ENCODE results near the gene SIX2.

Gene SIX2

DNA sequence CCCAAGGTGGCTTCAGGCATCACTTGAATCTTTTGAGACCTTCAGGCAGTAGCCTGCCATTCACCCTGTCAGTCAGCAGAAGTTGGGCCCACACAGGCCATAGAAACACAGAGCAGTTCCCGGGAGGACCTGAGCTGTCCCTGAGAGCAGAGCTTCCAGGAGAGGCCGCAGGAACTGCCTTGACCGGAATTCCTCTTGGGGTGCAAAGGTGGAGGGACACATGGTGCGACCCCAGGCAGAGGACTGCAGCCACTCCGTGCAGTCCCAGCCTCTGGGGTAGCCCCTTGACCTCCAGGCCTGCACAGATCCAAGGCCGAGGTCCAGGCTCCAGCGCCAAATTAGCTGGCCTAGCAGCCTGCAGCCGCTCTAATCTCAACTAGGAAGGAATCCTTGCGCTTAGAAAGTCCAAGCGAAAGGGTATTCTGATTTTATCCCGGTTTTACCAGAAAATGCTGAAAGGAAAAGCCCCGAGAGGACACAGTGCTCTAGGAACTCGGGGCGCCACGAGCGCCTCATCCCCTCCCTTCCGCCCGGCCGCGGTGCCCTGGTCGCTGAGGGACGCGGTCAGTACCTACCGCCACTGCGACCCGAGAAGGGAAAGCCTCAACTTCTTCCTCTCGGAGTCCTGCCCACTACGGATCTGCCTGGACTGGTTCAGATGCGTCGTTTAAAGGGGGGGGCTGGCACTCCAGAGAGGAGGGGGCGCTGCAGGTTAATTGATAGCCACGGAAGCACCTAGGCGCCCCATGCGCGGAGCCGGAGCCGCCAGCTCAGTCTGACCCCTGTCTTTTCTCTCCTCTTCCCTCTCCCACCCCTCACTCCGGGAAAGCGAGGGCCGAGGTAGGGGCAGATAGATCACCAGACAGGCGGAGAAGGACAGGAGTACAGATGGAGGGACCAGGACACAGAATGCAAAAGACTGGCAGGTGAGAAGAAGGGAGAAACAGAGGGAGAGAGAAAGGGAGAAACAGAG lies 5.4 kb downstream of the SIX2 start:
- no peak overlapping the region for H3K27ac ChIP-seq (ENCODE audit: low read depth in 2 of 2, low read length in 2 of 2)
- peak overlapping the region in 1 of 2 donors; percentile 17 for H3K4me3 ChIP-seq (ENCODE audit: low read length in 2 of 2)
- peaks cover 87 to 90% of the 10 kb centered on the region in 2 donors for H3K27me3 ChIP-seq (ENCODE audit: control insufficient read depth in 2 of 2, insufficient read depth in 2 of 2, low read length in 2 of 2)
- H3K4me1 ChIP-seq (ENCODE audit: control insufficient read depth in 2 of 2, insufficient read depth in 2 of 2, low read length in 2 of 2): peaks cover 12% of the 10 kb centered on the region in 2 donors
- no peak overlapping the region for H3K9ac ChIP-seq (ENCODE audit: low read depth in 1 of 2, low read length in 2 of 2)
- no peaks in the 10 kb centered on the region for H3K36me3 ChIP-seq (ENCODE audit: control insufficient read depth in 2 of 2, insufficient read depth in 2 of 2, low read length in 2 of 2)
- no peaks in the 10 kb centered on the region for H3K9me3 ChIP-seq (ENCODE audit: control insufficient read depth in 2 of 2, low read length in 2 of 2)

DNA sequence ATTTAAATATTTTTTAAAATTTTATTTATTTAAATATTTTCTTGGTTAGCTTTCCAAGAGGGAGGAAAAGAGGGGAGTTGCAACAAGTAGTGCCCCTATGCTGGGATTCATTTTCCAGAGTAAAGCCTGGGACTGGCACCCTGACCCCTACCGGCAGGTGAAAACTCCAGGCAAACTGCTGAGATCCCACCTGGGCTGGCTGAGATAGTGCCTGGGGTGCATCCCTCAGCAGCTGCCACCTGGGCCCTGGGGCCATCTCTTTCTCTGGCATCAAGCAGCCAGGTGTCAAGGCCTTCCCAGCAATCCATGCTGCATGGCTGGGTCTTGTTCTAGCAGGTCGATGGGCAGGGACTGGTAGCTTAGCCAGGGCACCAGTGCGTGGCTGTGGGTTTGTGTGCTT lies 6.6 kb downstream of the SIX2 start:
- no peaks in the 10 kb centered on the region for H3K36me3 ChIP-seq (ENCODE audit: control insufficient read depth in 2 of 2, insufficient read depth in 2 of 2, low read length in 2 of 2)
- H3K27me3 ChIP-seq (ENCODE audit: control insufficient read depth in 2 of 2, insufficient read depth in 2 of 2, low read length in 2 of 2): peaks cover 82 to 90% of the 10 kb centered on the region in 2 donors
- no peaks in the 10 kb centered on the region for H3K9me3 ChIP-seq (ENCODE audit: control insufficient read depth in 2 of 2, low read length in 2 of 2)

DNA sequence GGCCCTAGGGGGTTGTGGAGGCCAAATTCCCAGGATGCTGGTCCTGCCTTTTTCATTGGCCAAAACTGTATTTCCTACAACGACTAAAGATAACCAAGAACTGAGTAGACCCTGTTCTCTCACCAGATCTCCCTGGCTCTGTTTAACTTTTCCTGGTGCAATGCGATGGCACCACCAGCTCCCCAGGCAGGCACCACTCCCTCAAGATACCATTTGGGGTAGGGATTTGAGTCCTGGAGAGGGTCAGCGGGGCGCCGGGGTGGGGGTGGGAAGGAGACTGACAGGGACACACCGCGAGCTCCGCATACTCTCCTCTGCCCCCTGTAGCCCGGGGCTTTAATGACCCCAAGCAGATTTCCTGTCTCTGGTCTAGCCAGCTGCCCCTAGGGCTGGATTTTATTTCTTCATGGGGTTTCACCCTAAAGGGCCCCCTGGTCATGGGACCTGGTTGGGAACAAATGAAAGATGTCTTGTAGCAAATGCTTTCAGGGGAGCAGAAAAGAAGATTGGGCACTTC lies 7.3 kb downstream of the SIX2 start:
- Histone ChIP-seq H3K27ac (ENCODE audit: low read depth in 2 of 2, low read length in 2 of 2) (no peak overlapping the region), H3K4me1 (ENCODE audit: control insufficient read depth in 2 of 2, insufficient read depth in 2 of 2, low read length in 2 of 2) (peaks cover 7% of the 10 kb centered on the region in 2 donors), H3K4me3 (ENCODE audit: low read length in 2 of 2) (no peak overlapping the region), H3K9ac (ENCODE audit: low read depth in 1 of 2, low read length in 2 of 2) (no peak overlapping the region), H3K9me3 (ENCODE audit: control insufficient read depth in 2 of 2, low read length in 2 of 2) (no peaks in the 10 kb centered on the region), H3K27me3 (ENCODE audit: control insufficient read depth in 2 of 2, insufficient read depth in 2 of 2, low read length in 2 of 2) (peaks cover 83 to 88% of the 10 kb centered on the region in 2 donors), H3K36me3 (ENCODE audit: control insufficient read depth in 2 of 2, insufficient read depth in 2 of 2, low read length in 2 of 2) (no peaks in the 10 kb centered on the region)

More for the DNA sequence above, 6.6 kb downstream of the SIX2 start:
- H3K9ac ChIP-seq (ENCODE audit: low read depth in 1 of 2, low read length in 2 of 2): no peak overlapping the region
- H3K27ac ChIP-seq (ENCODE audit: low read depth in 2 of 2, low read length in 2 of 2): no peak overlapping the region
- peaks cover 7% of the 10 kb centered on the region in 2 donors for H3K4me1 ChIP-seq (ENCODE audit: control insufficient read depth in 2 of 2, insufficient read depth in 2 of 2, low read length in 2 of 2)
- no peak overlapping the region for H3K4me3 ChIP-seq (ENCODE audit: low read length in 2 of 2)

DNA sequence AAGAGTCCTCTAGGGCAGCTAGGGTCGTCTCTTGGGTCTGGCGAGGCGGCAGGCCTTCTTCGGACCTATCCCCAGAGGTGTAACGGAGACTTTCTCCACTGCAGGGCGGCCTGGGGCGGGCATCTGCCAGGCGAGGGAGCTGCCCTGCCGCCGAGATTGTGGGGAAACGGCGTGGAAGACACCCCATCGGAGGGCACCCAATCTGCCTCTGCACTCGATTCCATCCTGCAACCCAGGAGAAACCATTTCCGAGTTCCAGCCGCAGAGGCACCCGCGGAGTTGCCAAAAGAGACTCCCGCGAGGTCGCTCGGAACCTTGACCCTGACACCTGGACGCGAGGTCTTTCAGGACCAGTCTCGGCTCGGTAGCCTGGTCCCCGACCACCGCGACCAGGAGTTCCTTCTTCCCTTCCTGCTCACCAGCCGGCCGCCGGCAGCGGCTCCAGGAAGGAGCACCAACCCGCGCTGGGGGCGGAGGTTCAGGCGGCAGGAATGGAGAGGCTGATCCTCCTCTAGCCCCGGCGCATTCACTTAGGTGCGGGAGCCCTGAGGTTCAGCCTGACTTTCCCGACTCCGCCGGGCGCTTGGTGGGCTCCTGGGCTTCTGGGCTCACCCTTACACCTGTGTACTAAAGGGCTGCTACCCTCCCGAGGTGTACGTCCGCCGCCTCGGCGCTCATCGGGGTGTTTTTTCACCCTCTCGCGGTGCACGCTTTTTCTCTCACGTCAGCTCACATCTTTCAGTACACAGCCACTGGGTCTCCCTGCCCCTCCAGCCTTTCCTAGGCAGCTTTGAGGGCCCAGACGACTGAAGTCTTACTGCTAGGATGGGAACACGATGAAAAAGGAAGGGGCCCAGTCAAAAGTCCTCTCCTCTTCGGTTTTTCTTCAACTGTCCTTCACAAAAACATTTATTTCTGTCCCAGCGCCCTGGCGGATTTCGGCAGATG lies 8.1 kb downstream of the SIX2 start:
- Histone ChIP-seq H3K27me3 (ENCODE audit: control insufficient read depth in 2 of 2, insufficient read depth in 2 of 2, low read length in 2 of 2) (peaks cover 82 to 86% of the 10 kb centered on the region in 2 donors), H3K9ac (ENCODE audit: low read depth in 1 of 2, low read length in 2 of 2) (no peak overlapping the region), H3K36me3 (ENCODE audit: control insufficient read depth in 2 of 2, insufficient read depth in 2 of 2, low read length in 2 of 2) (no peaks in the 10 kb centered on the region), H3K4me1 (ENCODE audit: control insufficient read depth in 2 of 2, insufficient read depth in 2 of 2, low read length in 2 of 2) (peaks cover 7% of the 10 kb centered on the region in 2 donors), H3K4me3 (ENCODE audit: low read length in 2 of 2) (peak overlapping the region; percentile 9 to 26), H3K27ac (ENCODE audit: low read depth in 2 of 2, low read length in 2 of 2) (no peak overlapping the region), H3K9me3 (ENCODE audit: control insufficient read depth in 2 of 2, low read length in 2 of 2) (no peaks in the 10 kb centered on the region)

DNA sequence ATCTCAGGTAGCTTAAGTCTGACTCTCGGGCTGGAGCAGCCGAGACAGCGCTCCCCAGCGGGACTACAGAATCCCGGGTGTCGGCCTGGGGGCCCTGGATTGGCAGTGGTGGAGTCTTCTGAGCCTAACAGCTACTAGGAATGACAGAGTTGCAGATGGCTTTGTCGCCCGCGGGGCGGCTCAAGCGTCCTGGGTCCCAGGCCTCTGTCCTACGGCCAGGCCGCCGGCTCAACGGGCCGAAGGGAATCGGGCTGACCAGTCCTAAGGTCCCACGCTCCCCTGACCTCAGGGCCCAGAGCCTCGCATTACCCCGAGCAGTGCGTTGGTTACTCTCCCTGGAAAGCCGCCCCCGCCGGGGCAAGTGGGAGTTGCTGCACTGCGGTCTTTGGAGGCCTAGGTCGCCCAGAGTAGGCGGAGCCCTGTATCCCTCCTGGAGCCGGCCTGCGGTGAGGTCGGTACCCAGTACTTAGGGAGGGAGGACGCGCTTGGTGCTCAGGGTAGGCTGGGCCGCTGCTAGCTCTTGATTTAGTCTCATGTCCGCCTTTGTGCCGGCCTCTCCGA lies 8.8 kb downstream of the SIX2 start:
- Histone ChIP-seq H3K9ac (ENCODE audit: low read depth in 1 of 2, low read length in 2 of 2) (no peak overlapping the region), H3K4me1 (ENCODE audit: control insufficient read depth in 2 of 2, insufficient read depth in 2 of 2, low read length in 2 of 2) (peaks cover 7% of the 10 kb centered on the region in 2 donors), H3K27ac (ENCODE audit: low read depth in 2 of 2, low read length in 2 of 2) (no peak overlapping the region), H3K4me3 (ENCODE audit: low read length in 2 of 2) (no peak overlapping the region), H3K9me3 (ENCODE audit: control insufficient read depth in 2 of 2, low read length in 2 of 2) (no peaks in the 10 kb centered on the region), H3K36me3 (ENCODE audit: control insufficient read depth in 2 of 2, insufficient read depth in 2 of 2, low read length in 2 of 2) (no peaks in the 10 kb centered on the region), H3K27me3 (ENCODE audit: control insufficient read depth in 2 of 2, insufficient read depth in 2 of 2, low read length in 2 of 2) (peaks cover 76 to 84% of the 10 kb centered on the region in 2 donors)

DNA sequence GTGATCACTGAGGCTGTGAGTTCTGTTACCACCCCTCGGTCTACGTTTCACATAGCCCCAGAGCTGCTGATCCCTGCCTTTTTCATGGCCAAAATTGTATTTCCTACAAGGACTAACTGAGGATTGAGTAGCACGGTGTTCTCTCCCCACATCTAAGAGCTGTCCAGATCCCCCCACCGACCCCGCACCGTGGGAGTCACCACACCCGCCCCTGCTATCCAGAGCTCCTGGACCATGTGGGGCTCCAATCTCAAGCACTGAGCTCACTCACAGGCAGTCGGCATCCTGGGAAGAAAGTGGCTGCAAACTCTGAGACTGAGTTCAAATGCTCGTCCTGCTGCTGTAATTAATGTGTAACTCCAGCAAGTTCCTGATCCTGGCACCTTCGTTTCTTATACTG lies 9.7 kb downstream of the SIX2 start:
- no peak overlapping the region for H3K9ac ChIP-seq (ENCODE audit: low read depth in 1 of 2, low read length in 2 of 2)
- no peak overlapping the region for H3K4me3 ChIP-seq (ENCODE audit: low read length in 2 of 2)
- no peaks in the 10 kb centered on the region for H3K36me3 ChIP-seq (ENCODE audit: control insufficient read depth in 2 of 2, insufficient read depth in 2 of 2, low read length in 2 of 2)
- no peaks in the 10 kb centered on the region for H3K9me3 ChIP-seq (ENCODE audit: control insufficient read depth in 2 of 2, low read length in 2 of 2)
- no peak overlapping the region for H3K27ac ChIP-seq (ENCODE audit: low read depth in 2 of 2, low read length in 2 of 2)
- peaks cover 70 to 82% of the 10 kb centered on the region in 2 donors for H3K27me3 ChIP-seq (ENCODE audit: control insufficient read depth in 2 of 2, insufficient read depth in 2 of 2, low read length in 2 of 2)
- H3K4me1 ChIP-seq (ENCODE audit: control insufficient read depth in 2 of 2, insufficient read depth in 2 of 2, low read length in 2 of 2): peaks cover 7% of the 10 kb centered on the region in 2 donors

DNA sequence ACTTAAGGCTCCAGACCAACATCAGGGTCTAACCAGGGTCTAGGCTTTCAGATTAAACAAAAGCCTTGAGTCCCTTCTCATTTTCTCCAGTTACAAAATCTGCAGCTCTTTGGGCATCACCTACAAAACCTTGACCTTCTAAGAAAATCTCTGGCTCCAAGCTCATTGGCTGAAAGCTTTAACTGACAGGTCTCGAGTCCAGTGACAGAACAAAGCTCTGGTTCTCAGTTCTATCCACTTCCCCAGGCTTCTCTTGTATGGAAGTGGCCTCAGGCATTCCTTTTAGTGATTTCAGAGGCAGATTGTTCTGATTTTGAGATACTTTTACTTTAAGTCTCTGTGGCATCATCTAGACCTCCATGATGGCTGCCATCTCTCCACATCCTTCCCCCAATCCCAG lies 11.3 kb downstream of the SIX2 start:
- H3K4me3 ChIP-seq (ENCODE audit: low read length in 2 of 2): no peak overlapping the region
- H3K36me3 ChIP-seq (ENCODE audit: control insufficient read depth in 2 of 2, insufficient read depth in 2 of 2, low read length in 2 of 2): no peaks in the 10 kb centered on the region
- H3K27ac ChIP-seq (ENCODE audit: low read depth in 2 of 2, low read length in 2 of 2): no peak overlapping the region
- H3K9ac ChIP-seq (ENCODE audit: low read depth in 1 of 2, low read length in 2 of 2): no peak overlapping the region
- H3K27me3 ChIP-seq (ENCODE audit: control insufficient read depth in 2 of 2, insufficient read depth in 2 of 2, low read length in 2 of 2): peaks cover 60 to 77% of the 10 kb centered on the region in 2 donors
- H3K4me1 ChIP-seq (ENCODE audit: control insufficient read depth in 2 of 2, insufficient read depth in 2 of 2, low read length in 2 of 2): peaks cover 3 to 7% of the 10 kb centered on the region in 2 donors
- H3K9me3 ChIP-seq (ENCODE audit: control insufficient read depth in 2 of 2, low read length in 2 of 2): peaks cover 0 to under 1% of the 10 kb centered on the region in 2 donors

DNA sequence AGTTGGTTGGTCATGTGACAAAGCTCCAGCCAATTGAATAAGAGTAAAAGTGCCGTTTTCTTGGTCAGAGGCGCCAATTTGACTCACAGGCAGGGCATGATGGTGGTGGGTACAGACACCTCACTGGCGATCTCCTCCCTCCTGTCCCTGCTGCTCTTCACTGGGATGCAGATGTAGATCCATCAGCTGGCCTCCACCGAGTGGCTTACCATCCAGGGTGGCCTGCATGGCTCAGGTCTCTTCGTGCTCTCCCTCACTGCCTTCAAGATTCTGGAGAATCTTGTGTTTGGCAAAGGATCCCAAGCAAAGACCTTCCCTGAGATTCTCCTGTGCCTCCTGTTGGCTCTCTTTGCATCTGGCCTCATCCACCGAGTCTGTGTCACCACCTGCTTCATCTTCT lies 12.9 kb downstream of the SIX2 start:
- Histone ChIP-seq H3K9me3 (ENCODE audit: control insufficient read depth in 2 of 2, low read length in 2 of 2) (peaks cover 0 to 2% of the 10 kb centered on the region in 2 donors), H3K27me3 (ENCODE audit: control insufficient read depth in 2 of 2, insufficient read depth in 2 of 2, low read length in 2 of 2) (peaks cover 48 to 61% of the 10 kb centered on the region in 2 donors), H3K9ac (ENCODE audit: low read depth in 1 of 2, low read length in 2 of 2) (no peak overlapping the region)

DNA sequence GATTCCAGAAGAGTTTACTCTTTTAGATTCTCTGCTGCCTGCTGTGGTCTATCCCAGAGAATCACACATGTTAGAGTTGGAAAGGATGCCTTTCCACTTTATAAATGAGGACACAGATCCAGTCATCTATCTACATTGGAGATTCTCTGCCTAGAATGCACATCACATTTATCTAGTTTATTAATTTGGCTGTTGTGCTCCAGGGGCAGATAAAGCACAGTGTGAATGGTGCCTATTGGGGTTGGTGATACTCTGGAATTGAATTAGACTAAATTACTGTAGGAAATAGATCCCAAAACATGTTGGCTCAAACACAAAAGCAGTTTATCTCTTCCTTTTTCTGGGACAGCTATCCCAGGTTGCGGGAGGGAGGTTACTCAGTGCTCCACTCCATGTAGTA lies 14.9 kb downstream of the SIX2 start:
- Histone ChIP-seq H3K4me1 (ENCODE audit: control insufficient read depth in 2 of 2, insufficient read depth in 2 of 2, low read length in 2 of 2) (no peaks in the 10 kb centered on the region), H3K9ac (ENCODE audit: low read depth in 1 of 2, low read length in 2 of 2) (no peak overlapping the region), H3K27ac (ENCODE audit: low read depth in 2 of 2, low read length in 2 of 2) (no peak overlapping the region), H3K36me3 (ENCODE audit: control insufficient read depth in 2 of 2, insufficient read depth in 2 of 2, low read length in 2 of 2) (no peaks in the 10 kb centered on the region), H3K27me3 (ENCODE audit: control insufficient read depth in 2 of 2, insufficient read depth in 2 of 2, low read length in 2 of 2) (peaks cover 29 to 45% of the 10 kb centered on the region in 2 donors), H3K9me3 (ENCODE audit: control insufficient read depth in 2 of 2, low read length in 2 of 2) (peaks cover 0 to 2% of the 10 kb centered on the region in 2 donors), H3K4me3 (ENCODE audit: low read length in 2 of 2) (no peak overlapping the region)

More for the DNA sequence above, 12.9 kb downstream of the SIX2 start:
- H3K36me3 ChIP-seq (ENCODE audit: control insufficient read depth in 2 of 2, insufficient read depth in 2 of 2, low read length in 2 of 2): no peaks in the 10 kb centered on the region
- H3K4me3 ChIP-seq (ENCODE audit: low read length in 2 of 2): no peak overlapping the region
- H3K27ac ChIP-seq (ENCODE audit: low read depth in 2 of 2, low read length in 2 of 2): no peak overlapping the region
- H3K4me1 ChIP-seq (ENCODE audit: control insufficient read depth in 2 of 2, insufficient read depth in 2 of 2, low read length in 2 of 2): peaks cover 3 to 5% of the 10 kb centered on the region in 2 donors

Data from mucosa of rectum (tissue), 2 donors.